Thoracic aorta (tissue), 2 donors: ENCODE results near the gene DCTN4. TPM values are rescaled to one million over a fixed set of nuclear protein-coding genes. Genes with fewer than 3 reads are reported as not detected.
A peak's percentile ranks its signal among the peaks of the same experiment; 100 is the strongest.

Experiments used
- ATAC-seq: fragments of 150-250 bp; one replicate; pipeline ENCODE4 v1.8.0; 2017; ENCODE audit warnings: low read depth; ENCODE audit not compliant: insufficient number of reproducible peaks, low FRiP score
- DNase-seq: peaks from one replicate; pipeline ENCODE4 v3.0.0-alpha.2; 2020; ENCODE audit warnings: low spot score
- H3K27ac ChIP-seq, 2 donors: fragments of 200-600 bp; sonication (generic); 1 replicate in 1 of 2; 2 replicates in 1 of 2; pipeline ENCODE4 v1.5.1; 2016; ENCODE audit warnings: mild to moderate bottlenecking in 2 of 2, moderate library complexity in 2 of 2
- H3K27me3 ChIP-seq: fragments of 200-600 bp; sonication (generic); replicated peaks from 2 replicates; pipeline ENCODE4 v1.6.0; 2016; ENCODE audit warnings: mild to moderate bottlenecking; ENCODE audit not compliant: insufficient read depth
- H3K36me3 ChIP-seq: fragments of 200-600 bp; sonication (generic); one replicate; pipeline ENCODE4 v1.5.1; 2016
- H3K4me1 ChIP-seq, 2 donors: fragments of 200-600 bp; sonication (generic); 1 replicate in 1 of 2; 2 replicates in 1 of 2; pipeline versions ENCODE4 v1.5.1 to v1.6.0; 2016; ENCODE audit warnings: low read depth in 2 of 2, mild to moderate bottlenecking in 1 of 2; ENCODE audit not compliant: control insufficient read depth in 1 of 2
- H3K4me3 ChIP-seq: fragments of 200-600 bp; sonication (generic); 2 replicates; pipeline ENCODE4 v1.5.1; 2016; ENCODE audit warnings: mild to moderate bottlenecking
- H3K9me3 ChIP-seq: fragments of 200-600 bp; sonication (generic); 2 replicates; pipeline ENCODE4 v1.5.1; 2016
- total RNA-seq, 2 donors: library from RNA; depleted of rRNA; stranded (reverse); fragments of >200 nt; gene quantifications; one replicate each; pipeline versions ENCODE4 v1.1.0 to v1.2.3, GENCODE V29; 2016
- TF ChIP-seq, protein P1 (sequence below): fragments of 200-600 bp; sonication (generic); IDR thresholded peaks from one replicate; pipeline ENCODE4 v1.5.1; 2019; ENCODE audit warnings: antibody characterized with exemption

Gene DCTN4
- total RNA-seq, 2 donors from 2014 or later: 37.9 to 49.0 TPM

DNA sequence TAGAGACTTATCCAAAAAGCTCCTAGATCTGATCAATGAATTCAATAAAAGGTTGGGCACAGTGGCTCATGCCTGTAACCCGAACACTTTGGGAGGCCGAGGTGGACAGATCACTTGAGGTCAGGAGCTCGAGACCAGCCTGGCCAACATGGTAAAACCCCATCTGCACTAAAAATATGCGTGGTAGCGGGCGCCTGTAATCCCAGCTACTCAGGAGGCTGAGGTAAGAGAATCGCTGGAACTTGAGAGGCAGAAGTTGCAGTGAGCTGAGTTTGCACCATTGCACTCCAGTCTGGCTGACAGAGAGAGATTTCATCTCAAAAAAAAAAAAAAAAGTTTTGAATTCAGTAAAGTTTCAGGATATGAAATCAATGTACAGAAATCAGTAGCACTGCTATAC is 20.0 kb downstream of the DCTN4 start:
- H3K36me3 ChIP-seq: no peaks in the 10 kb centered on the region
- no peak overlapping the region for H3K4me3 ChIP-seq
- H3K4me1 ChIP-seq: no peaks in the 10 kb centered on the region
- no peaks in the 10 kb centered on the region for H3K27me3 ChIP-seq
- TF ChIP-seq, protein P1, sequence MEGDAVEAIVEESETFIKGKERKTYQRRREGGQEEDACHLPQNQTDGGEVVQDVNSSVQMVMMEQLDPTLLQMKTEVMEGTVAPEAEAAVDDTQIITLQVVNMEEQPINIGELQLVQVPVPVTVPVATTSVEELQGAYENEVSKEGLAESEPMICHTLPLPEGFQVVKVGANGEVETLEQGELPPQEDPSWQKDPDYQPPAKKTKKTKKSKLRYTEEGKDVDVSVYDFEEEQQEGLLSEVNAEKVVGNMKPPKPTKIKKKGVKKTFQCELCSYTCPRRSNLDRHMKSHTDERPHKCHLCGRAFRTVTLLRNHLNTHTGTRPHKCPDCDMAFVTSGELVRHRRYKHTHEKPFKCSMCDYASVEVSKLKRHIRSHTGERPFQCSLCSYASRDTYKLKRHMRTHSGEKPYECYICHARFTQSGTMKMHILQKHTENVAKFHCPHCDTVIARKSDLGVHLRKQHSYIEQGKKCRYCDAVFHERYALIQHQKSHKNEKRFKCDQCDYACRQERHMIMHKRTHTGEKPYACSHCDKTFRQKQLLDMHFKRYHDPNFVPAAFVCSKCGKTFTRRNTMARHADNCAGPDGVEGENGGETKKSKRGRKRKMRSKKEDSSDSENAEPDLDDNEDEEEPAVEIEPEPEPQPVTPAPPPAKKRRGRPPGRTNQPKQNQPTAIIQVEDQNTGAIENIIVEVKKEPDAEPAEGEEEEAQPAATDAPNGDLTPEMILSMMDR: no peak
- no peak for DNase-seq
- no peaks in the 10 kb centered on the region for H3K9me3 ChIP-seq
- ATAC-seq: no peak
- H3K27ac ChIP-seq: no peak overlapping the region

GRCh38 chr5:150734579-150735384 is 24.0 kb downstream of the DCTN4 start:
- Histone ChIP-seq H3K9me3 (no peaks in the 10 kb centered on the region), H3K4me3 (peak overlapping the region; percentile 27), H3K36me3 (peaks cover 29% of the 10 kb centered on the region), H3K27me3 (no peaks in the 10 kb centered on the region), H3K27ac (peak overlapping the region in 1 of 2 donors; percentile 48), H3K4me1 (no peaks in the 10 kb centered on the region)
- ATAC-seq: no peak
- TF ChIP-seq, protein P1: no peak
- DNase-seq: no peak

DNA sequence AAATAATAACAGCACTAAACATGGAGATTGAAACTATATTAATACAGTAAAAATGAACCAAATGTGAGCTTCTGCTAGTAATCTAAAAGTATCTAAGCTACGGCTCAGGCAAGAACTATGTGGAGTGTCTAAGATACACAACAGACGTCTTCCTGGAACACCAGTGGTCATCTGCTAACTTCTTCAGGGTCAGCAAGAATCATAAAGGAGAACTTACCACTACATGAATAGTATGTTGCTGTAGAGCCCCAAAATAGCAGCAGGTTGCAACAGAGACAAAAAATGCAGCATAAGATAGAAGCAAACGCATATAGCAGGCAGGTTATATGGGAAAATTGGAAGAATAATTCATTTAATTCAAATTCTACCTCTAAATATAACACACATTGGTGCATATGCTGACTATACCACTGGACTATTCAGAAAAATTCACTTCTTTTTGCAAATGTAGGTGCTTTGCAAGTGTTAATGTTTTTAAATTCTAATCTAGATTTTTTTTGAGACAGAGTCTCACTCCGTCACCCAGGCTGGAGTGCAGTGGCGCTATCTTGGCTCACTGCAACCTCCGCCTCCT is 27.1 kb downstream of the DCTN4 start:
- H3K27me3 ChIP-seq: no peaks in the 10 kb centered on the region
- no peak for DNase-seq
- H3K4me1 ChIP-seq: no peaks in the 10 kb centered on the region
- H3K4me3 ChIP-seq: no peak overlapping the region
- H3K27ac ChIP-seq: no peak overlapping the region
- peaks cover 38% of the 10 kb centered on the region for H3K36me3 ChIP-seq
- H3K9me3 ChIP-seq: no peaks in the 10 kb centered on the region
- TF ChIP-seq, protein P1: no peak
- ATAC-seq: peak; percentile 28

- H3K4me1 ChIP-seq: no peaks in the 10 kb centered on the region
- DNase-seq: no peak
- no peak overlapping the region for H3K27ac ChIP-seq
- ATAC-seq: no peak
- H3K27me3 ChIP-seq: no peaks in the 10 kb centered on the region
- H3K4me3 ChIP-seq: no peak overlapping the region
- peaks cover 45% of the 10 kb centered on the region for H3K36me3 ChIP-seq
- TF ChIP-seq, protein P1: no peak
- H3K9me3 ChIP-seq: no peaks in the 10 kb centered on the region
Measured at GRCh38 chr5:150729859-150730258, 29.0 kb downstream of the DCTN4 start.

DNA sequence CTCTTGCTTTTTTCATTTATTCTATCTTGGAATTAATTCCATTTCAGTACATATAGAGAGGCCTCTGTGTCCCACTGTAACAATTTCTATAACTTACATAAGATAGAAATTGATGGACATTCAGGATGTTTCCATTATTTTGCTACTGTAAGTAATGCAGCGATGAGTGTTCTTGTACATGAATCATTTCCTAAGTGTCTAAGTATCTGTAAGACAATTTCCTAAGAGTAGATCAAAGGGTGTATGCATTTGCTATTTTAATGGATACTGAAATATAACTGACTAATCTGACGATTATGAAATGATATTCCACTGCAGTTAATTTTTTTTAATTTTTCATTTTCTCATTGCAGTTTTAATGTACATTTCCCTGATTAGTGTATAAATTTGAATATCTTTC is 35.0 kb downstream of the DCTN4 start:
- no peak for ATAC-seq
- Histone ChIP-seq H3K36me3 (peaks cover 54% of the 10 kb centered on the region), H3K27ac (no peak overlapping the region), H3K27me3 (no peaks in the 10 kb centered on the region), H3K4me3 (no peak overlapping the region), H3K4me1 (no peaks in the 10 kb centered on the region), H3K9me3 (no peaks in the 10 kb centered on the region)
- TF ChIP-seq, protein P1: no peak
- no peak for DNase-seq
